ENCODE results near the gene CLN6.
"Not testable (repeated sequence)": the region's sequence is repeated elsewhere in the genome, so short reads cannot be mapped to it uniquely, and the experiment has no call there.

The CLN6 gene

DNA sequence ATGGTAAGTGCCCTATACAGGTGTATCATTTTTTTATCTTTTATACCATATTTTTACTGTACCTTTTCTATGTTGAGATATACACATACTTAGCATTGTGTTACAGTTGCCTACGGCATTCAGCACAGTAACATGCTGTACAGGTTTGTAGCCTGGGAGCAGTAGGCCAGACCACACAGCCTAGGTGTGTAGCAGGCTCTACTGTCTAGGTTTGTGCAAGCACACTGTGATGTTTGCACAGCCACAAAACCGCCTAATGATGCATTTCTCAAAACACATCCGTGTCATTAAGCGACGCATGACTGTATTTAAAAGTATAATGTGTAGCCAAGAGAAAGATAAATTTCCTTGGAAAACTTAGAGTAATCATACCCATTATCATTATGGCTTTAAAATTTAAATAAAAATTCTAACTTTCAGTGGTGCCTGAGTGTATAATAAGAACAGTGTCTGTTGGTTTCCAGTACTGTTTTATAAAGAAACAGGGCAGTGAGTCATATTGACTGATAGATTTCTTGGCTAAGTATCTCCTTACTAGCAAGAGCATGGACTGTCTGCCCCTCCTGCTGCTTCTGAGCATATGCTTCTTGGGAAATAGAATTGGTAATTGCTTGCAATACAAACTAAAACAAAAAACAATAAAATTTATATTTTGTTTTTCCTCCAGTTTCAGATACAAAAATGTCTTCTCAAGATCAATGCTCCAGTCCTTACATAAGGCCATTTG is 42.7 kb downstream of the CLN6 start:
- DNase-seq: no peak

DNA sequence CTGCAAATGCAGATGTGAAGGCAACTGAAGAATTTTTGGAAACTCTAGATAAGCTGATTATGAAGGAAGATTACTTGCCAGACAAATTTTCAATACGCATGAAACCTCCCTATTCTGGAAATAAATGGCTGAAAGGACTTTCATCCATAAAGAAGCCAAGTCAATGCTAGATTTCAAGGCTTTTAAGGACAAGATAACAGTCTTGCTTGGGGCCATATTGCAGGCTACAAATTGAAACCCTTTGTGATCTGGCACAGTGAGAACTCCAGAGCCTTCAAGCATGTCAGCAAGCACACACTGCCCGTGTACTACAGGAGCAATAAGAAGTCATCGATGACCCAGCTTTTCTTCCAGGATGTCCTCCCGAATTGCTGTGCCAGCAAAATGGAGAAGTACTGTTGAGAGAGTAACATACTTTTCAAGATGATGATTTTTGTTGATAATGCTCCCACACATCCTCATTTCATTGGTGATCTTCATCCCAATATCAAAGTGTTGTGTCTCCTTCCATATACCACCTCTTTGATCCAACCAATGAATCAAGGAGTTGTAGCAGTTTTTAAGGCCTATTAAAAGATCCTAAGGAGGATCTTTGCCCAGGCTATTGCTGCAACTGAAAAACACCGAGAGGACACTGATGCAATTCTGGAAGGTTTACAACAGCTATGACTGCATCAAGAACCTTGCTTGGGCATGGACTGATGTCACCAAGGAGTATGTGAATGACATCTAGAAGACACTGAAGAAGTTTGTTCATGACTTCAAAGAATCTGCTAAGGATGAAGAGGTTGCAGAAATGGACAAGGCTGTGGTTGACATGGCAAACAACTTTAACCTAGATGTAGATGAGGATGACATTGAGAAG is 44.7 kb downstream of the CLN6 start:
- no peak for DNase-seq

DNA sequence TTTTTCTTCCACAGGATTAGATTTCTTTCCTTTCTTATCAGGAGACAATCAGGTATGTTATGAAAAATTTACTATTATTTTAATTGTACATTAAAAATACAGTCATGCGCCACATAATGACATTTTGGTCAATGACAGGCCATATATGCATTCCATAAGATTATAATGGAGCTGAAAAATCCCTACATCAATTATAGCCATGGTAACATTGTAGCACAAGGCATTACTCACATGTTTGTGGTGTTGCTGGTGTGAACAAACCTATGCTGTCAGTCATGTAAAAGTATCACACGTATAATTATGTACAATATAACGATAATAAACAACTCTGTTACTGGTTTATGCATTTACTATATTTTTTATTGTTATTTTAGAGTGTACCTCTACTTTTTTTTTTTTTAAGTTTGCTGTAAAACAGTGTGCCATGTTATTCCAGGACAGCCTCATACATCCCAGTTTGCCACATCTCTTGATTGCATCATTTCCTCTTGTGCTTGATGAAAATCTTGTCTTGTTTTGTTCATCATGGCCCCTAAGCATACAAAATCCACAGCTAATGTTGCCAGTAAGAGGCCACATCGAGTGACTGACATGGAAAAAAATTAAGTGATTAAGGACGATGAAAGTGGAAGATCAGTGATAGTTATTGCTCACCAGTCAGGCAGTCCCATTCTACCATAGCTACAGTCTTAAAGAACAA is 45.8 kb downstream of the CLN6 start:
- DNase-seq: no peak

DNA sequence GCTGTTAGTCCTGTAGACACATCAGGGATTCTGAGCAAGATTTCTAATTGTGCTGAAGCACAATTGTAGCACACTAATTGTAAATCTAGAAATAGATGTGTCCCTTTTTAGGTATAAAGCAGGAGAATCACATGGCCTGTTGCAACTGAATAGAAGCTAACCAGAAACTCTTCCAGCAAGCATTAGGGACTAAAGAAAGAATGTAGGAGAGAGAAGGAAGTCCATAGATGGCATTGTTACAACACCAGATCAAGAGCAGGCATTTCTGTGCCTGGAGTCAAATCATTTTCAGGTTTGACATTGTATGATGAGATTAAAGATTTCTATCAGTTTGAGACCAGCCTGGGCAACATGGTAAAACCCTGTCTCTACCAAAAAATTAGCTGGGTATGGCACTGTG is 51.8 kb downstream of the CLN6 start:
- DNase-seq: no peak

DNA sequence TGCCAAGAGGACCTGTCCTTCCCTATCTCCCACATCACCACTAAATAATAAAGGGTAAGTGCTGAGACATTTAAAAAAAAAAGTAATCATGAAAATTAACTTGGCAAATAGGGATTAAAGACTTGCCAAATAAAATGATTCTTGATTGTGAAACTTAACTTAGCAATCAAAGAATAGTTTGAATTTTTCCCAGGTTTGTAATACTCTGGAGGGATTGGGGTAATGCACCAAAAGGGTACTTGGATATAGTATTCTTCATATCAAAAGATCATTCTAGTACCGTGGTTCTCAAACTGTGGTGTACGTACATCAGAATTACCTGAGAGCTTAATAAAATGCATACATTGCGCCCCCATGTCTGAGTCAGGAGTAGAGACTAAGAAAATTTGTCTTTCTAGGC is 52.9 kb downstream of the CLN6 start:
- DNase-seq: no peak

DNA sequence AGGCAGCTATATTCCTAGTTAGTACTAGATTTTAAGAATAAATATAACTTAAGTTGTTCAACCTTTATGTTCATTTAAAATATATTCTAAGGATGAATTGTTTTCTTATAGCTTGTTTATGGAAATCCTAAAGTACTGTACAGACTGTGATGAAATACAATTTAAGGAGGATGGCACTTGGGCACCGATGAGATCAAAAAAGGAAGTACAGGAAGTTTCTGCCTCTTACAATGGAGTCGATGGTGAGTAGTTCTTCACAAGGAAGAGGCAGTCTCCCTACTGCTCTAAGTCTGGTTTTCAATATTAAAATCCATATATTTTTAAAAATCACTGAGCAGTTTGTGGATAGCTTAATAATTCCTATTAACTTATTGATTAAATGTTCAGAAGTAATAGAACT is 54.0 kb downstream of the CLN6 start:
- DNase-seq: no peak

DNA sequence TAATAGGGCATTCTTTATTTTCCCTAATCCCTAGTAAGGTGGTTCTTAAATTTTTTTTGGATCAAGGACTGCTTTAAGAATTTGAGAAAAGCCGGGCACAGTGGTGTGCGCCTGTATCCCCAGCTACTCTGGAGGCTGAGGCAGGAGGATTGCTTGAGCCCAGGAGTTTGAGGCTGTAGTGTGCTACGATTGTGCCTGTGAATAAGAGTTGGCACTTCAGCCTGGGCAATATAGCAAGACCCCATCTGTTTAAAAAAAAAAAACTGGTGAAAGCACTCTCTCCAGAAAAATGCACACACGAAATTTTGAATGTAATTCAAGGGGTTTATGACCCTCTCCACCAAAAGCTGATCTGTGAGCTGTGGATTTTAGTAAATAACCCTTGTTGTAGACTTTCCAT is 56.4 kb downstream of the CLN6 start:
- DNase-seq: no peak

DNA sequence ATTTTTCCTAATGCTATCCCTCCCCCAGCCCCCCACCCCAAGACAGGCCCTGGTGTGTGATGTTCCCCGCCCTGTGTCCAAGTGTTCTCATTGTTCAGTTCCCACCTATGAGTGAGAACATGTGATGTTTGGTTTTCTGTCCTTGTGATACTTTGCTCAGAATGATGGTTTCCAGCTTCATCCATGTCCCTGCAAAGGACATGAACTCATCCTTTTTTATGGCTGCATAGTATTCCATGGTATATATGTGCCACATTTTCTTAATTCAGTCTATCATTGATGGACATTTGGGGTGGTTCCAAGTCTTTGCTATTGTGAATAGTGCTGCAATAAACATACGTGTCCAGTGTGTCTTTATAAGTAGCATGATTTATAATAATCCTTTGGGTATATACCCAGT is 57.5 kb downstream of the CLN6 start:
- not testable (repeated sequence) for DNase-seq

DNA sequence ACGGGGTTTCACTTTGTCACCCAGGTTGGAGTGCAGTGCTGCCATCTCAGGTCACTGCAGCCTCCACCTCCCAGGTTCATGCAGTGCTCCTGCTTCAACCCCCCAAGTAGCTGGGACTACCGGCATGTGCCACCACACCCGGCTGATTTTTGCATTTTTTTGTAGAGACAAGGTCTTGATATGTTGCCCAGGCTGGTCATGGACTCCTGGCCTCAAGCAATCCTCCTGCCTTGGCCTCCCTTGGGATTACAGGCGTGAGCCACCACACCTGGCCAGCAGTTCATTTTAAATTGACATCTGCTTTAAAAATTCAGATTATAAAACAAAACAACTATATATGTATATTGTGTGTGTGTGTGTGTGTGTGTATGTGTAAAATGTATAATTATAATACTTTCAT is 62.7 kb downstream of the CLN6 start:
- no peak for DNase-seq

DNA sequence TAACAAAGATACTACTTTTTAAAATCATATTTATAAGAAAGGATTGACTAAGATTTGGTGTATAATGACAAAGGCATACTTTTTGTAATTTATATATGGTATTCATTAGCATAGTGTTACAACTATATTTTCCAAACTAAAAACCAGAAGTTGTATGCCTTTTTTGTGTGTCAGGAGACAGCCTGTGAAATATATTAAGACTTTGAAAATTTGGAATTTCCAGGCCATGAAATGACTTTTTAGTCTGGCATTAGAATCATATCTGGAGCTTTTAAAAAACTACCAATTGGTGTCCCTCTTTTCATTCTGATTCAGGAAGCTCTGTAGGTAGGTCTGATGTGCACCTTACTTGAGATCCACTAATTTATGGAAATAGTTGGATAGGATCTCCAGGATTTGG is 66.3 kb downstream of the CLN6 start:
- no peak for DNase-seq

DNA sequence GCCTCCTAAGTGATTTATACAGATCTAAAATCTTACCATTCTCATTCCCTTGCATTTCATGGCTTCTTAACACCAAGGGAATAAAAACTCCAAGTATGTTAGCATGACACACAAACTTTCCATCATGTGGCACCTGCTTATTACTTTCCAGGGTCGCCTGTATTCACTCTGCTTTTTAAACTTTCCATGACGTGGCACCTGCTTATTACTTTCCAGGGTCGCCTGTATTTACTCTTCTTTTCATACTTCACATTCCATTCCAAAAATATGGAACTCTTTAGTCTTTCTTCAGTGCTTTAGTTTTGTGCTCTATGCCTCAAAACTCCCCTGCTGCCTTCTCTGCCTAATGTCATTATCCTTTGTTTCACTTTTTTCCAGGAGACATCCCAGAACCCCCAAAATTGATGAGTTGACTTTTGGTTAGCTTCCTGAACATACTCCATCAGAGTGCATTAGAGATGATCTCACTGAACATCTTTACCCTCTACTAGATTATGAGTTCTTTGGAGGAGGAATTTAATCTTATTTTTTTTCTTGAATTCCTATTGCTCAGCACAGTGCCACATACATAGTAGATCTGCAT is 71.4 kb downstream of the CLN6 start:
- no peak for DNase-seq

DNA sequence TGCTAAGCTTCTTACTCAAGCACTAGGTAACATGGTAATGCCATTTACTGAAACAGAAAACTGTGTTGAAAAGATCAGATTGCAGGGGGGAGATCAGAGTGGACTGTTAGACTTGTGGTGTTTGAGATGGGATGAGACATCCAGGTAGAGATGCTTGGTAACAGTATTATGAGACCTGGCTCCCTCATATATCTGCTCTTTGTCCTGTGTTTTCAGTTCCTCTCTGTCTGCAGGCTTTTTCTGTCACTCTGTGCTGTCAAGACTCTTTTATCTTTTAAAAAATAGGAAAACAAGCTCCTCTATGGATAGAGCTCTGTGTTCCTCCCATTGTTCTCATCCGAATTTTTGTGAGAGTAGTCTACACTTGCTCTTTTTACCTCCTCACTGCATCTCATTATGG is 72.5 kb downstream of the CLN6 start:
- no peak for DNase-seq
